Epidermal melanocyte (primary cell): ENCODE data around the gene NXT1.
"Not testable (repeated sequence)": the region's sequence is repeated elsewhere in the genome, so short reads cannot be mapped to it uniquely, and the experiment has no call there.

Experiments used
- DNase-seq: peaks from one replicate; pipeline ENCODE4 v3.0.0; 2011; ENCODE audit warnings: low spot score; ENCODE audit not compliant: insufficient read length

The NXT1 gene

GRCh38 chr20:23350196-23350903 is at the start of gene NXT1:
Gene NXT1 (plus strand): TSS chr20:23350791. CDS start chr20:23354042, 3,251 bp downstream.
- peak; percentile 86 for DNase-seq

- DNase-seq = no peak
Observed at GRCh38 chr20:23301436-23302050, 49.0 kb upstream of the NXT1 start.

GRCh38 chr20:23302386-23302785 is 48.2 kb upstream of the NXT1 start:
- DNase-seq = no peak

GRCh38 chr20:23302801-23303200 is 47.8 kb upstream of the NXT1 start:
- DNase-seq = no peak

GRCh38 chr20:23303325-23304102 is 47.1 kb upstream of the NXT1 start:
- no peak for DNase-seq

- no peak for DNase-seq
Observed at GRCh38 chr20:23304616-23305015, 46.0 kb upstream of the NXT1 start.

- DNase-seq = no peak
Observed at GRCh38 chr20:23305098-23305497, 45.5 kb upstream of the NXT1 start.

- not testable (repeated sequence) for DNase-seq
Observed at GRCh38 chr20:23307393-23307792, 43.2 kb upstream of the NXT1 start.

- DNase-seq = no peak
Observed at GRCh38 chr20:23308024-23308423, 42.6 kb upstream of the NXT1 start.

GRCh38 chr20:23308908-23309307 is 41.7 kb upstream of the NXT1 start:
- no peak for DNase-seq

- no peak for DNase-seq
Observed at GRCh38 chr20:23309781-23310180, 40.8 kb upstream of the NXT1 start.

GRCh38 chr20:23311947-23312506 is 38.6 kb upstream of the NXT1 start:
- no peak for DNase-seq

GRCh38 chr20:23313271-23313670 is 37.3 kb upstream of the NXT1 start:
- no peak for DNase-seq

GRCh38 chr20:23314699-23315098 is 35.9 kb upstream of the NXT1 start:
- DNase-seq = no peak

- DNase-seq = no peak
Observed at GRCh38 chr20:23315099-23315498, 35.5 kb upstream of the NXT1 start.

GRCh38 chr20:23316626-23317025 is 34.0 kb upstream of the NXT1 start:
- no peak for DNase-seq

GRCh38 chr20:23317081-23317480 is 33.5 kb upstream of the NXT1 start:
- no peak for DNase-seq

- no peak for DNase-seq
Observed at GRCh38 chr20:23318347-23318746, 32.2 kb upstream of the NXT1 start.

- DNase-seq = no peak
Observed at GRCh38 chr20:23320317-23320716, 30.3 kb upstream of the NXT1 start.

- DNase-seq = no peak
Observed at GRCh38 chr20:23325107-23325506, 25.5 kb upstream of the NXT1 start.

- no peak for DNase-seq
Observed at GRCh38 chr20:23326774-23327173, 23.8 kb upstream of the NXT1 start.
